Lower leg skin (tissue), 4 donors: ENCODE measurements around the gene IL12RB2. TPM values are rescaled to one million over a fixed set of nuclear protein-coding genes. Genes with fewer than 3 reads are reported as not detected.

Experiments used
- DNase-seq, 2 donors: peaks; one replicate each; pipeline ENCODE4 v3.0.0-alpha.2; 2019; ENCODE audit warnings: low spot score in 2 of 2
- H3K4me3 ChIP-seq: fragments of 200-600 bp; sonication (generic); 2 replicates; pipeline ENCODE4 v1.5.1; 2017; ENCODE audit warnings: mild to moderate bottlenecking, low read depth; ENCODE audit not compliant: poor library complexity, severe bottlenecking
- POLR2A ChIP-seq, 2 donors: fragments of 450-650 bp; IDR thresholded peaks; one replicate each; pipeline ENCODE4 v1.6.1; 2016 to 2017; ENCODE audit warnings: antibody characterized with exemption in 2 of 2, mild to moderate bottlenecking in 1 of 2, moderate library complexity in 1 of 2
- WGBS, 2 donors: methylation state at CpG; one replicate each; pipeline ENCODE4 v1.1.5; 2018; 5-methylcytosine and 5-hydroxymethylcytosine counted together
- intact Hi-C: fragments of 100-400 bp; cut with DNase I; formaldehyde crosslinking; loops from one replicate; pipeline ENCODE4 v1.15.0; 2023; ENCODE audit warnings: low total_unique reads
- total RNA-seq, 4 donors: library from RNA; depleted of rRNA; stranded (reverse); fragments of >200 nt; gene quantifications; one replicate each; pipeline ENCODE4 v1.1.0, GENCODE V29; 2016
- TF ChIP-seq, protein P1 (sequence below), 3 donors: fragments of 450-650 bp; IDR thresholded peaks; one replicate each; pipeline ENCODE4 v1.5.1; 2016; ENCODE audit warnings: antibody characterized with exemption in 3 of 3, mild to moderate bottlenecking in 3 of 3, moderate library complexity in 2 of 3

The IL12RB2 gene
- total RNA-seq, 4 donors from 2014 or later, result 0.76 to 3.5 (median 2.2) TPM

DNA sequence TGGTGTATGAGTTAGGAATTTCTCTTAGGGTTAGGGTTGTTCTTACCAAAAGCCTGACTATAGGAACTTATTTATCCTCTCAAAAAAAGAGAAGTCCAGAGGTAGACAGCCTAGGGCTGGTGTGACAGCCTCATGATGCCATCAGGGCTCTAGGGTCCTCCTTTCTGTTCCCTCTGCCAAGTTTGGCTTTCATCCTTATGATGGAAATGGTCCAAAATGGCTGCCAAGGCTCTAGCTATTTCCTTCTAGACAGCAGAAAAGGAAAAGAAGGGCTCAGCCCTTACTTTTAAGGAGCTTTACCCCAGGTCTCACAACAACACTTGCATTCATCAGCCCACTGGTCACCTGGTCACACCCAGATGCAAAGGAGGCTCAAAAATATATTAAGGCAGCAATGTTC lies 44.5 kb downstream of the IL12RB2 start:
- intact Hi-C loops, result no loop called here
- TF ChIP-seq, protein P1, sequence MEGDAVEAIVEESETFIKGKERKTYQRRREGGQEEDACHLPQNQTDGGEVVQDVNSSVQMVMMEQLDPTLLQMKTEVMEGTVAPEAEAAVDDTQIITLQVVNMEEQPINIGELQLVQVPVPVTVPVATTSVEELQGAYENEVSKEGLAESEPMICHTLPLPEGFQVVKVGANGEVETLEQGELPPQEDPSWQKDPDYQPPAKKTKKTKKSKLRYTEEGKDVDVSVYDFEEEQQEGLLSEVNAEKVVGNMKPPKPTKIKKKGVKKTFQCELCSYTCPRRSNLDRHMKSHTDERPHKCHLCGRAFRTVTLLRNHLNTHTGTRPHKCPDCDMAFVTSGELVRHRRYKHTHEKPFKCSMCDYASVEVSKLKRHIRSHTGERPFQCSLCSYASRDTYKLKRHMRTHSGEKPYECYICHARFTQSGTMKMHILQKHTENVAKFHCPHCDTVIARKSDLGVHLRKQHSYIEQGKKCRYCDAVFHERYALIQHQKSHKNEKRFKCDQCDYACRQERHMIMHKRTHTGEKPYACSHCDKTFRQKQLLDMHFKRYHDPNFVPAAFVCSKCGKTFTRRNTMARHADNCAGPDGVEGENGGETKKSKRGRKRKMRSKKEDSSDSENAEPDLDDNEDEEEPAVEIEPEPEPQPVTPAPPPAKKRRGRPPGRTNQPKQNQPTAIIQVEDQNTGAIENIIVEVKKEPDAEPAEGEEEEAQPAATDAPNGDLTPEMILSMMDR (IDR thresholded peaks at IDR 0.05), result no peak
- no peak for TF ChIP-seq POLR2A (IDR thresholded peaks at IDR 0.05)
- no peak for DNase-seq
- no peak overlapping the region for H3K4me3 ChIP-seq

DNA sequence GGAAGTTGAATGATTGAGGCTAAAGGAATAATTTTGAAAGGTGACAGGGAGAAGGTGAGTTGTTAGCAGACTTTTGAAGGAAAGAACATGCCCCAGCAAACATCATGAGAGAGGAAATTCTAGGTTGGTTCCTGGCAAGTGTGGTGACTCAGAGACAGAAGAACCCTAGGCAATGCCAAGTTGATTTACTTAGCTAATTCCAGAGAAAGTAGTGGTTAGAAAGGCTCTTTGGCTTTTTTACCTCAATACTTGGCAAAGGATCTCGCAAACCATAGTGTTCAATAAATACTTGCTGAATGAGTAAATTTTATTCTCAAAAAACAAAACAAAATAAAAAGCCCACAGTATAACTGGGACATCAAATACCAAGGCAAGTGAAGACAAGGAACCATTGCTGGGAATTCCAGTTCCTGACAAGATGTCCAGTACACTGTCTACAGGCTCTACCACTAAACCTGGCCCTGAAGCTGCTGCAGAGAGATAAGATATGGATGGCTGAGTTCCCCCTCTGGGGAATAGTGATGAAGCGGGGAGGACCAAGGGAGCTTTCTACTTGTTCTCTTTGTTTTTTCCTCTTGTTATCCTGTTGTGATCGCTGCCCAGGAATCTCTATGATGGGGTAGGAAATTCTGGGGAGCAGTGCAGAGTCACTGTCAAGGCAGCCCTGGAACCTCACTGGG lies 48.2 kb downstream of the IL12RB2 start:
- intact Hi-C loops, result no loop called here
- TF ChIP-seq, protein P1 (IDR thresholded peaks at IDR 0.05), result no peak
- TF ChIP-seq POLR2A (IDR thresholded peaks at IDR 0.05), result no peak
- 59 to 65% methylated on average over 3 of the region's 3 CpGs for WGBS, 2 donors
- no peak overlapping the region for H3K4me3 ChIP-seq
- DNase-seq, result no peak

DNA sequence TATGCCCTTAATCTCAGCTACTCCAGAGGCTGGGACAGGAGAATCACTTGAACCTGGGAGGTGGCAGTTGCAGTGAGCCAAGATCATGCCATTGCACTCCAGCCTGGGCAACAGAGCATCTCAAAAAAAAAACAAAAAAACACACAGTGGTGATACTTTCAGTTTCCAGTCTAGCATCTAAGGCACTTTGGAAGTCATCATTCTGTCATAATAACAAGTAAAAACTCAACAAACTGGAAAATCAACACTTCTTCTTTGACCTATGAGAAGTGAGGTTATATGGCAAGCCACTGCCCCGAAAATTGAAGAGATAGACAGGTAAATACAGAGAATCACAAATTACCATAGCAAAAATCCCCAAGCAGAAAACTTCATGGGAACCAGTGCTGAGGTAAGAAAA lies 51.9 kb downstream of the IL12RB2 start:
- WGBS, 2 donors, result 18 to 74% methylated on average over 1 of the region's 1 CpG
- no peak overlapping the region for H3K4me3 ChIP-seq
- intact Hi-C loops, result no loop called here
- TF ChIP-seq, protein P1 (IDR thresholded peaks at IDR 0.05), result no peak
- TF ChIP-seq POLR2A (IDR thresholded peaks at IDR 0.05), result no peak
- no peak for DNase-seq

DNA sequence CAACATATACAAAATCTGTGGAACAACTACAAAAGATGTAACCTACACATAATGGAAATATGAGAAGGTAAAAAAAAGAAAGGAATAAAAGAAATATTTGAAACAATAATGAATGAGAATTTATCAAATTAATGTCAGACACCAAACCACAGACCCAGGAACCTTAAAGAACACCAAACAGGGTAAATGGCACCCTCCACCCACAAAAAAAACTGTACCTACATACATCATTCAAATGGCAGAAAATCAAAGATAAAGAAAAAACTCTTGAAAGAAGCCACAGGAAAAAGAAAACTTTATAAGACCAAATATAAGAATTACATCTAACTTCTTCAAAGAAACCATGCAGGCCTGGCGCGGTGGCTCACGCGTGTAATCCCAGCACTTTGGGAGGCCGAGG lies 54.0 kb downstream of the IL12RB2 start:
- no peak for DNase-seq
- TF ChIP-seq POLR2A (IDR thresholded peaks at IDR 0.05), result no peak
- TF ChIP-seq, protein P1 (IDR thresholded peaks at IDR 0.05), result no peak
- intact Hi-C loops, result no loop called here
- WGBS, 2 donors, result 94 to 96% methylated on average over 5 of the region's 5 CpGs
- H3K4me3 ChIP-seq, result no peak overlapping the region

DNA sequence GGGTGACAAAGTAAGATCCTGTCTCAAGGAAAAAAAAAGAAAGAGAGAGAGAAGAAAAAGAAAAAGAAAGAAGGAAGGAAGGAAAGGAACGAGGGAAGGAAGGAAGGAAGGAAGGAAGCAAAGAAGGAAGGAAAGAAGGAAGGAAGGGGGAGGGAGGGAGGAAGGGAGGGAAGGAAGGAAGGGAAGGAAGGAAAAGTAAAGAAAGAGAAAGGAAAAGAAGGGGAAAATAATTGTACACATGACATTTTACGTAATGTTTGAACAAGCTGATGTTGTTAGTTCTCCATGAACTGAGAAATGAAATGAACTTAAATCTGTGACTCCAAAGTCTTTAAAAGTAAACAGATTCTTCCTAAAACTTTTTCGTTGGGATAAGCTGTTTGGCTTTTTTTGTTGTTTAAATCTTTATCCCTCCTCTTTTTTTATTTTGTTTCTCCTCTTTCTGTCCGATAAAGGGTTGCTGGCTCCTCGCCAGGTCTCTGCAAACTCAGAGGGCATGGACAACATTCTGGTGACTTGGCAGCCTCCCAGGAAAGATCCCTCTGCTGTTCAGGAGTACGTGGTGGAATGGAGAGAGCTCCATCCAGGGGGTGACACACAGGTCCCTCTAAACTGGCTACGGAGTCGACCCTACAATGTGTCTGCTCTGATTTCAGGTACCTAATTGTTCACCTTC lies 59.8 kb downstream of the IL12RB2 start:
- 56 to 61% methylated on average over 8 of the region's 8 CpGs for WGBS, 2 donors
- TF ChIP-seq POLR2A (IDR thresholded peaks at IDR 0.05), result no peak
- intact Hi-C loops, result no loop called here
- H3K4me3 ChIP-seq, result no peak overlapping the region
- no peak for DNase-seq

DNA sequence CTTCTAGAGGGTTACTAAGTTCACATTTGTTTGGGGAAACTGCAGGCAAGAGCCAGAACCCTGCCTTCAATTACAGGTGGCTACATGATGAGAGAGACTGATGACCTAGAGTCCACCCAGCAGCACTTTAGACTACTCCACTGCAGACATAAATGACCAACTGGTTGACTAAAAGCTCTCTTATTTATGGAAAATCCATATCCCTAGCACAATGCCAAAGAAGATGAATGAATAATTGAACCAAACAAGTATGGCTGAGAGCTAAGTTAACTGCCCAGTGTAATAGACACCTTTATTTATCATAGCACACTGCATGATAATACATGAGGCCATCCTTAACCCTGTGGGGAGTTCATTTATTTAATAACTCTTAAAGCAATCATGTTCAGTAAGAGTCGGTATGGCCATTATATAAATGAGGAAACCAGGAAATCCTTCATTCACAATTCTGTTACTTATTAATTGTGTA lies 60.4 kb downstream of the IL12RB2 start:
- no peak for DNase-seq
- intact Hi-C loops, result no loop called here
- 93 to 94% methylated on average over 1 of the region's 1 CpG for WGBS, 2 donors
- no peak overlapping the region for H3K4me3 ChIP-seq
- no peak for TF ChIP-seq POLR2A (IDR thresholded peaks at IDR 0.05)
- TF ChIP-seq, protein P1 (IDR thresholded peaks at IDR 0.05), result no peak
